PFSK-1 (cell line): ENCODE measurements around the gene NEUROG3.

Experiments used
- POLR2AphosphoS5 ChIP-seq: IDR thresholded peaks from 2 replicates; pipeline ENCODE4 v1.6.1; 2012; ENCODE audit warnings: low read depth, mild to moderate bottlenecking, control low read depth, low read length, moderate library complexity
- SIN3A ChIP-seq: IDR thresholded peaks from 2 replicates; pipeline ENCODE4 v1.6.1; 2012; ENCODE audit warnings: mild to moderate bottlenecking, low read length, moderate library complexity, borderline replicate concordance; ENCODE audit not compliant: insufficient read depth
- TAF1 ChIP-seq: IDR thresholded peaks from 2 replicates; pipeline ENCODE4 v1.6.1; 2012; ENCODE audit warnings: low read length, control low read depth, borderline replicate concordance; ENCODE audit not compliant: insufficient read depth

DNA sequence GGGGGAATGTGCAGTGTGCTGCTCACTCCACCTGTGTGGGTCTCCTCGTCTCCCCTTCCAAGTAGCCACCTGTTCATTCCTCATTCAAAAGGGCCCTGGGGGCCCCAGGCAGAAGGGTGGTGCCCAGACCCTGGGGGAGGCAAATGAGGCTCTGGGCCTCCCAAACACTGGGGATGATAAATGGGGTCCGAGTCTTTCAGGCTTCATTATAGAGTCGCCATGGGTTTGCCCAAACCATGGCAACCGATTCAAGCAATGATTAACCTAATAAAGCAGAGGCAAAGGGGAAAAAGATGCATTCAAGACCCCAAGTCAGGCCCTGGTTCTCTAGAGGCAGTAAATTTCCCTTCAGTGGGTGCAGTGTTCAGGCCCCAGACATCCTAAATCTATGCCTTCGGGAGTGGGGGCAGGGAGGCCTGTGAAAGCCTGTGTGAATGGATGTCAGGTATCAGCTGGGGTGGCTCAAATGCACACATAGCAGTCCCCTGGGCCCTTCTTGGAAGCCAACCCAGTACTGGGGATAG is 10.4 kb downstream of the NEUROG3 start:
- TF ChIP-seq SIN3A (no peak), TAF1 (no peak), POLR2AphosphoS5 (no peak)
